SK-MEL-5 (cell line): ENCODE measurements around the gene IFIT5. TPM values are rescaled to one million over a fixed set of nuclear protein-coding genes. Genes with fewer than 3 reads are reported as not detected.
A peak's percentile ranks its signal among the peaks of the same experiment; 100 is the strongest.
"Not testable (repeated sequence)": the region's sequence is repeated elsewhere in the genome, so short reads cannot be mapped to it uniquely, and the experiment has no call there.

Source experiments
- DNase-seq: peaks from one replicate; pipeline ENCODE4 v3.0.0-alpha.2; 2016; ENCODE audit warnings: low read depth, low spot score
- in situ Hi-C: cut with HindIII; loops from 2 replicates; pipeline ENCODE4 v1.10.0; 2016; ENCODE audit warnings: low sequenced_read_pairs, high pct_unique_total_duplicates, low pct_unique_long_range_greater_than_20kb
- total RNA-seq: library from RNA; depleted of rRNA; stranded (reverse); fragments of >200 nt; shearing (Covaris generic); gene quantifications from 2 replicates; pipeline ENCODE4 v1.2.3, GENCODE V29; 2014

IFIT5 gene
- total RNA-seq, 1 experiment from 2014 or later: 10.3 TPM

- in situ Hi-C loops: no loop called here
- no peak for DNase-seq
Measured at GRCh38 chr10:89390476-89391225, 23.7 kb upstream of the IFIT5 start.

DNA sequence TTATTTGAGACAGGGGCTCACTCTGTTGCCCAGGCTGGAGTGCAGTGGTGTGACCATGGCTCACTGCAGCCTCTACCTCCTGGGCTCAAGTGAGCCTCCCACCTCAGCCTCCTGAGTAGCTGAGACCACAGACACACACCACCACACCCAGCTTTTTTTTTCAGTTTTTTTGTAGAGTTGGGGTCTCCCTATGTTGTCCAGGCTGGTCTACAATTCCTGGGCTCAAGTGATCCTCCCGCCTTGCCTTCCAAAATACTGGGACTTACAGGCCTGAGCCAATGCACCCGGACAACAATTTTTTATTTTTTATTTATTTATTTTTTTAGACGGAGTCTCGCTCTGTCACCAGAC lies 23.2 kb upstream of the IFIT5 start:
- DNase-seq: not testable (repeated sequence)

DNA sequence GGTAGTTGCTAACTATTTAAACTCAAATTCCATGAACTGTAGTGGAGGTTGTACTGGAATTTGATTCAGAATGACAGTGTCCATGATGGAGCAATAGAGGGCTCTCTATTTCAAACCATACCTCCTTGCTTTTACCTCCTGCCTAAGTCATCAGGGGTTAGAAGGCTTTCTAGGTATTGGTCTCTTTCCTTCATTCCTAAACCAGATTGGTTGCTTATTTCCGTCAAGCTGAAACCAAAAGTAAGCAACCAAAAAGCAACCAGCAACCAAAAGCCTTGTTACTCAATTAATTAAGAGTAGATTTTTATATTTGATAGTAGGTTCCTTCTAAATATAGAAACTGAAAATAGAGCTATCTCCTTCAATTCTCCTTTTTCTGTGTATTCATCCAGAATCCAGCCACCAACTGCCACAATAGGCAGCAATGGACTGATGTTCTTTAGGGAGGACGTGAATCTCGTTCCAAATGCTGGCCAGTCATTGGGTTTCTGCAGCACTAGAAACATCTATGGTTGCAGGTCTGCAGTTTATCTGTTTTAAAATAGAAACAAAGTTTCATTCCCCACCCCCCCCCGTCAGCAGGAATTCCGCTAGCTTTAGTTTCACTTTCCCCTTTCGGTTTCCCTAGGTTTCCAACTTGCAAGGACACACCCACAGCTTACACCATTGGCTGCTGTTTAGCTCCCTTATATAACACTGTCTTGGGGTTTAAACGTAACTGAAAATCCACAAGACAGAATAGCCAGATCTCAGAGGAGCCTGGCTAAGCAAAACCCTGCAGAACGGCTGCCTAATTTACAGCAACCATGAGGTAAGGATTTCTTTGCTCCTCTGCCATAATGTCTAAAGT lies 22.2 kb upstream of the IFIT5 start, which contains the start of gene IFIT1:
TSS of gene IFIT1 (plus strand) at position 717 of the 850 bp plus-strand sequence. CDS start at position 807, 90 bp downstream.
- in situ Hi-C loops: no loop called here
- DNase-seq: peak; percentile 78

More for the DNA sequence above, 23.2 kb upstream of the IFIT5 start:
- in situ Hi-C loops: not testable (repeated sequence)

DNA sequence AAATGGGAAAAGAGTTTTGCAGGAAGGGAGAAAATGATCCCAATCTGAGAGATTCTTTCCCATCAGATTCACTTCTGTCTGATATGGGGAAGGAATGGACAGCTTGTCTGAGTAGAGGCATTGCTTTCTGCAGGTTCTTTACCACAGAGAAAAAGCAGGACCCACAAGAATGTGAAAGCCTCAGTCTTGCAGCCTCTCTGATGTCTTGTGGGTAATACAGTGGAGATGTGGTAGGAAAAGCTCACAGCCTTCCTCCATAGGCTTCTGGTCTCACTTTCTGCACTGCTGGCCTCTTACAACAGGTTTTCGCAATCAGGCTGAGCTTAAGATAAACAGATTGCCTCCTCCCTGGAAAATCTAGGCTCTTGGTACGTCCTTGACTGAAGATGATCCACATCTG lies 21.4 kb upstream of the IFIT5 start:
- in situ Hi-C loops: no loop called here
- DNase-seq: no peak

- in situ Hi-C loops: no loop called here
- no peak for DNase-seq
Measured at GRCh38 chr10:89393898-89394297, 20.5 kb upstream of the IFIT5 start.

DNA sequence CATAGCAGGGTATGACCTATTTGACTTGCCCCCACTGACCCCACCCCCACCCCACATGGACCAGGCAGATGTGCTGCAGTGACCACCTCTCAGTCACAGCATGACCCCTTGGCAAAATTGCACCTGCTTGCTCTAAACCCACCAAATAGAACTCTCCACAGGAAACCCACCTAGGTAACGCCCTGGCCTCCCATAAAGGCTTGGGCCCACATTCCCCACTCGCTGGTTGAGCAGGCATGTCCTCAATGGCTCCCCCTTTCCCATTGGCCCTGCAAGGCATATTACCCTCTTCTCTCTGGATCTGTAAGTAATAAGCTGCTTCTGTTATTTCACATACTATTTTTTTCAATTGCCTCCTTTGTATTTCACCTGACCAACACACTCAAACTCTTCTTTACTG lies 19.2 kb upstream of the IFIT5 start:
- DNase-seq: no peak
- in situ Hi-C loops: no loop called here

DNA sequence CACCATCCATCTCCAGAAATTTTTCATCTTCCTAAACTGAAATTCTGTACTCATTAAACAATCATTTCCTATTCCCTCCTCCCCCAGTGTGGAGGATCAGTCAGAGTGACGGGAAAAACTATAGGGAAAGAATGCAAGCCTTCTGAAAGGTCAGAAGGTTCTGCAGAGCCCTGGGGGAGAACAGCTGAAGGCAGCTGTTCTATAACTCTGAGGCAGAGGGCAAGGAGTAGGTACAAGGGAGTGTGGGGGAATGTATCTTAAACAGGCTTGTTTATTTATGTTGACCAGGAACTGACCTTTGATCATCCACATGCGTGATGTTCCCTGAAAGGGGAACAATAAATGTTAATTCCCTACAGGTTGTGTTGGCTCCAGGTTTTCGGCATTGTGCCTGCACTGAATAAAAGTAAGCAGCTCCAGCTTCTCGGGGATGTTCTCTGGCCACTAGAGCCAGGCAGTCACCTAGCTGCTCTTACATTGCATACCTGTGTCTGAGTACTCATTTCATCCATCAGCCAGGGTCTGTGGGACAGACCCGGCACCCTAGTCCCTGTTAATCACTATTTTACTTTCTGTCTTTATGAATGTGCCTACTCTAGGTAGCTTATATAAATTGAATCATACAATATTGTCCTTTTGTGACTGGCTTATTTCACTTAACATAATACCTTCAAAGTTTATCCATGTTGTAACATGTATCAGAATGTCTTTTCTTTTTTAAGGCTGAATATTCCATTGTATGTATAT lies 16.2 kb upstream of the IFIT5 start:
- in situ Hi-C loops: no loop called here
- DNase-seq: no peak

GRCh38 chr10:89399956-89400355 lies 14.4 kb upstream of the IFIT5 start:
- in situ Hi-C loops: no loop called here
- DNase-seq: no peak

- DNase-seq: no peak
- in situ Hi-C loops: no loop called here
Measured at GRCh38 chr10:89403043-89403442, 11.3 kb upstream of the IFIT5 start.

GRCh38 chr10:89404104-89405047 lies 10.0 kb upstream of the IFIT5 start:
- in situ Hi-C loops: no loop called here
- no peak for DNase-seq

DNA sequence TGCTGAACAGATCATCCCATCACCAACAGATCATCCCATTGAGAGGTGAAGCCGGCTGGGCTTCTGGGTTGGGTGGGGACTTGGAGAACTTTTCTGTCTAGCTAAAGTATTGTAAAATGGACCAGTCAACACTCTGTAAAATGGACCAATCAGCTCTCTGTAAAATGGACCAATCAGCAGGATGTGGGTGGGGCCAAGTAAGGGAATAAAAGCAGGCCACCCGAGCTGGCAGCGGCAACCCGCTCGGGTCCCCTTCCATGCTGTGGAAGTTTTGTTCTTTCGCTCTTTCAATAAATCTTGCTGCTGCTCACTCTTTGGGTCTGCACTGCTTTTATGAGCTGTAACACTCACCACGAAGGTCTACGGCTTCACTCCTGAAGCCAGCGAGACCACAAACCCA lies 8.2 kb upstream of the IFIT5 start:
- in situ Hi-C loops, DNase-seq: not testable (repeated sequence)

GRCh38 chr10:89407792-89408191 lies 6.6 kb upstream of the IFIT5 start:
- DNase-seq, in situ Hi-C loops: not testable (repeated sequence)

DNA sequence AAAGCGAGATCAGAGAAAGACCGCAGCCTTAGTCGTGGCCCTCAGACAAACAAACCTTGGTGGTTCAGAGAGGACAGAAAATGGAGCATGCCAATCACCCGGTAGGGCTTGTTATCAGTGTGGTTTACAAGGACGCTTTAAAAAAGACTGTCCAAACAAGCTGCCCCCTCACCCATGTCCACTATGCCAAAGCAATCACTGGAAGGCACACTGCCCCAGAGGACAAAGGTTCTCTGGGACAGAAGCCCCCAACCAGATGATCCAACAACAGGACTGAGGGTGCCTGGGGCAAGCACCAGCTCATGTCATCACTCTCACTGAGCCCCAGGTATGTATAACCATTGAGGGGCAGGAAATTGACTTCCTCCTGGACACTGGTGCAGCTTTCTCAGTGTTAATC lies 5.1 kb upstream of the IFIT5 start:
- in situ Hi-C loops, DNase-seq: not testable (repeated sequence)

- in situ Hi-C loops, DNase-seq: not testable (repeated sequence)
Measured at GRCh38 chr10:89410551-89410950, 3.8 kb upstream of the IFIT5 start.

DNA sequence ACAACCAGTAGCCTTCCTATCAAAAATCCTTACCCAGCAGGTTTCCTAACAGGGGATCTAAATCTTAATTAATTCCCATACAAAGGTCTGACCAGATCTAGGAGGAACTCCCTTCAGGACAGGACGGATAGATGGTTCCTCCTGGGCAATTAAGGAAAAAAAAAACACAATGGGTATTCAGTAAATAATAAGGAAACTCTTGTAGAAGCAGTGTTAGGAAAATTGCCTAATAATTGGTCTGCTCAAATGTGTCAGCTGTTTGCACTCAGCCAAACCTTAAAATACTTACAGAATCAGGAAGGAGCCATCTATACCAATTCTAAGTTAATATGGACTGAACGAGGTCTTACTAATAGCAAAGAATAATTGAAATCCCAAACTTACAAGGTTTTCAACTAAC lies 3.2 kb upstream of the IFIT5 start:
- DNase-seq, in situ Hi-C loops: not testable (repeated sequence)

GRCh38 chr10:89412276-89412675 lies 2.1 kb upstream of the IFIT5 start:
- in situ Hi-C loops, DNase-seq: not testable (repeated sequence)

- in situ Hi-C loops: no loop called here
- no peak for DNase-seq
Measured at GRCh38 chr10:89413398-89413912, 913 bp upstream of the IFIT5 start.
